NOMO-1 (cell line): ENCODE data around the gene HRG.
A peak's percentile ranks its signal among the peaks of the same experiment; 100 is the strongest.

Experiments used
- DNase-seq, 2 experiments: peaks; one replicate each; lab custom pipeline; 2025; ENCODE audit not compliant: unreplicated experiment in 2 of 2; lab: John Stamatoyannopoulos, UW

The HRG gene

DNA sequence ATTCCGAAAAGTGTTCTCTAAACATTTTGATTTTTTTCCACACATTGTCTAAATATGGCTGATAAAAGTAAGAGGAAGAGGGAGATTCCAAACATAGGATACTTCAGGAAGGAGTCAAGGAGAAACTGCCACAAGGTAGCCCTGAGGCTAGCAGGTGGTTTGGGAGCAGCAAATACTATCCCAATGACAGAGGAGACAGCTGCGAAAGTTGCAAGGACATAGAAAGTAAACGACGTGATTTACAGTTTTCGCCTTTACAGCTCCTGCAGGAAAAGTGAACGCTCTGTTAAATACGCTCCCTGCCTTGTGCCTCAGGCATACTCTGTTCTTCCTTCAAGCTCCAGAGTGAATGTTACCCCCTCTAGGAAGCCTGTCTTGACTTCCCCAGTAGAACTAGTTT, 29.3 kb upstream of the HRG start:
- no peak for DNase-seq

DNA sequence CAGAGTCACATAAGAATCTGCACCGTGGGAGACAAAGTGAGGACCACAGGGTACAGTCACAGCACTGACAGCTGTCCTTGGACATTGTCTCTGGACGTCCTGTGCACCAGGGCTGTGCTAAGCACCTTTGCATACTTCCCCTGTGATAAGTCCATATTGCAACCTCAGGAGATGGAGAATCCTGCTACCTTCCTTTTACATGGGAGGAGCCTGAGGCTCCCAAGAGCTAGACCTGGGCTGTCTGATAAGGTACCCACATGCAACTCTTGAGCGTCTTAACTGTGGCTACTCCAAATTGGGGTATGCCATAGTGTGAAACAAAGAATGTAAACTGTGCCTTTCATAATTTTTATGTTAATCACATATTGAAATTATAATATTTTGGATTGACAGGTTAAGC, 28.1 kb upstream of the HRG start:
- DNase-seq = no peak

- DNase-seq = no peak
Measured at GRCh38 chr3:186638259-186638658, 27.6 kb upstream of the HRG start.

DNA sequence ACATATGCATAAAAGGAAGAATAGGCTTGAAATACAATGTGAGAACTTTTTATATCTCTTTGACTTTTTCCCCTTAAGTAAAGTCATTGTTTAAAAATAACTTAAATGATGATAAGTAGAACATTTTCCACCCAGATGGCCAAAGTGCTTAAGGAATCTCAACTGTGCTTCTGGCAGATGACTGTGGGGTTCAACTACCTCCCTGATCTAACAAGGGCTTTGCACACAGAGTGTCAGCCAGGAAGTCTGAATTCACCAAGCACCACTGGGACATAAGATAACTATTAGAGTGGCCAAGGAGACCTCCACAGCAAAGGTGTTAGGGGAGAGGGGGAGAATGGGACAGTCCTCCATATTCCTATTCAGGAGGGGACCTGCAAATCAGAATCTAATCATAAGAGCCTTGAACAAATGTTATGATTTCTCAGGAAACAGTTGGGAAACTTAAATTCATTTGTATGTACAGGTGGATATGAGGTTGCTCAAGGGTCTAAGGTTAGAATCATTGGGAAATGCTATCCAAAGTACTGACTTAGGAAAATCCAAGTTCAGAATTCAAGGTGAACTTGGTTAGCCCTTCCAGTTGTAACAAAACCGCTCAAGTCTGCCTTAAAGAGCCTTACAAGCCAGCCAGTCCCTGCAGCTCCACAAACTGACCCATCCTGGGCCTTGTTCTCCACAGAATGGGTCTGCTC, 25.9 kb upstream of the HRG start, which contains the start of gene FETUB:
Gene FETUB, plus strand, starts transcription at position 622 of the 695 bp plus-strand sequence. Its CDS starts 62 bp downstream, at position 684.
- DNase-seq = no peak

DNA sequence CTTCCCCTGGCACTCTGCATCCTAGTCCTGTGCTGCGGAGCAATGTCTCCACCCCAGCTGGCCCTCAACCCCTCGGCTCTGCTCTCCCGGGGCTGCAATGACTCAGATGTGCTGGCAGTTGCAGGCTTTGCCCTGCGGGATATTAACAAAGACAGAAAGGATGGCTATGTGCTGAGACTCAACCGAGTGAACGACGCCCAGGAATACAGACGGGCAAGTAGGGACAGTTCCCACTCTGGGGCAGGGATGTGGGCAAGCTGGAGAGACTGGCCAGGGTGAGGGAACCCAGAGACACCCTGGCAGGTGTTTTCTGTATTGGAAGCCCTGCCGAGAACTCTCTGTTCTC, 25.4 kb upstream of the HRG start:
- no peak for DNase-seq

GRCh38 chr3:186640929-186641328, 24.9 kb upstream of the HRG start:
- no peak for DNase-seq

GRCh38 chr3:186642014-186642413, 23.8 kb upstream of the HRG start:
- DNase-seq = no peak

DNA sequence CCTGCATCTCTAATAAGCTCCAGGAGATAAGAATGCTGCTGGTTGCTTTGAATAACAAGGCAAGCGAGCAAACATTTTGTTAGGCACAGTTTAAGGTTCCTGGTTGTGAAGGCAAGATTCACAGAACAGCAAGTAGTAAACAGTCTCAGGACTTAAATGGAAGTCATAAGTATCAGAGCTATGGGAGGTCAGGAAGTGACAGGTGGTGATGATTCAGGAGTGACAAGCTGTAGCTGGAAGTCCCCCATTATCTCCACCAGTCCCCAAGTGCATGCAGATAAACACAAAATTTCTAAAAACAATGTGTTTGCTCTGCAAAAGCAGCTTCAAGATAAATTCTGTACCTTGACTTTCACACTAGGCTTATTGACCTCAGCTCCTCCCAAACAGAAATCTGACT, 22.3 kb upstream of the HRG start:
- DNase-seq = no peak

GRCh38 chr3:186644683-186645082, 21.1 kb upstream of the HRG start:
- DNase-seq = no peak

DNA sequence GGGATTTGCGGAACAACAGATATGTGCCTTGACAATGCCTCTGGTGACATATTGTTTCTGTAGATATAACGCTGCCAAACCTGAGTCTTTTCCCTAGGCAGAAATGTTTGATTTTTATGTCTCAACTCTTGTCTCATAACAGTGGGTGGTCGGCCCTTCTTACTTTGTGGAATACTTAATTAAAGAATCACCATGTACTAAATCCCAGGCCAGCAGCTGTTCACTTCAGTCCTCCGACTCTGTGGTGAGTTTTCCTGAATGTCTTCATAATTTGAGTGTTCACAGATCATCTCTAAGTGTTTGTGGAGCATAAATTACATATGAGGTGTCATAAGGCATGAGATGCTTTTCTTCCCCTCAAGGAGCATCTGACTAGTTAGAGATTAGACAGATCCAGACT, 19.7 kb upstream of the HRG start:
- DNase-seq = no peak

DNA sequence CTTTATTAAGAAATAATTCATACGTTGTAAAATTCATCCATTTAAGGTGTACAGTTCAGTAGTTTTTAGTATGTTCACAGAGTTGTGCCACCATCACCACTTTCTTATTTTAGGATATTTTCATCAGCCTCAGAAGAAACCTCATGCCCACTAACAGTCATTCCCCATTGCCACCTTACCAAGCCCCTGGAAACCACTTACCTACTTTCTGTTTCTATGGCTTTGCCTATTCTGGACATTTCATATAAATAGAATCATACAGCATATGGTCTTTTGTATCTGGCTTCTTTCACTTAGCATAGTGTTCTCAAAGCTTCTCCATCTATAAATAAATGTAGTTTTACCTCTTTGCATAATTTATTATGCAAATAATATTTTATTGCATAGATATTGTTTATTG, 19.0 kb upstream of the HRG start:
- no peak for DNase-seq

- no peak for DNase-seq
Measured at GRCh38 chr3:186648851-186649250, 17.0 kb upstream of the HRG start.

- DNase-seq = no peak
Measured at GRCh38 chr3:186651678-186652215, 14.1 kb upstream of the HRG start.

DNA sequence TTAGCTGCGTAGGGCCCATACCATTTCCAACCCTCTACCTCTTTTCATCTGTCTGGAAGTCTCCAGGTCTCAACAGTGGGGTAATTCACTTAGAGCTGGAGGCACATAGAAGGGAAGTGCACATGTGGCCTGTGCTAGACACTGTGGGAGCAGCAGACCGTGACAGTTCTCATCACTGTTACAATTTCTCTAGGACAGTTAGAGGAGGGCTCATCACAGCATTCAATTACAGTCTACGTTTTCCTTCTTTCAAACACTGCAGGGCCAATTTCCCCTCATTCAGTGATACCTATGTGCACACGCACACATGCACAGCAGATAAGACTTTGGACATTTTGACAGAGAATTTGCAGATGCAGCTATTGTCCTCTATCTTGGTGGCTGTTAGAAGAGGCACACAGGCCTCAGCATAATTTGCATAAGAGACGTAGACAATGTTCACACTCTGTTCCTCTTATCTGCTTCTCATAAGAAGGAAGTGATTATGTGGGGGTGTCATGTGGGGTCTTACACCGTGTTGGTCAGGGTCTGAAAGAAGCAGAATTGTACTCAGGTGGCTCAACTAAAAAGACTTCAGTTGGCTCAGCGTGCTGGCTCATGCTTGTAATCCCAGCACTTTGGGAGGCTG, 12.6 kb upstream of the HRG start:
- DNase-seq = no peak

DNA sequence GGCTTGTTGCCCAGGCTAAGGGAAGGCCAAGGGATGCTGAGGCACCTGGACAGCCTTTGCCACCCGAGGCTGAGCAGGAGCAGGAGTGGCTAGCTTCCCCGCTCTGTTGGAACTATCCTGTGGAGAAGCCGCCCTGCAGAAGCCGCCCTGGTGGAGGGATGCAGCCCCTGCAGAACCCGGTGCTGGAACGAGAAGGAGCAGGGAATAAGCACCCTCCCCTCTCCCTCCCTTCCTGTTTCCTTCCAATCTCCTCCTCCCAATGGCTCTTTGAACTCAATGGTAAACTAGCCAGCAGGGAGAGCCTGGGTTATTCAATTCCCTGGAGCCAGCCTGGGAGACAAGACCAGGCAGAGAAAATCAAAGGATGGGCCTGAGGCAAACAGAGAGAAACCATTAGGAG, 11.8 kb upstream of the HRG start:
- no peak for DNase-seq

DNA sequence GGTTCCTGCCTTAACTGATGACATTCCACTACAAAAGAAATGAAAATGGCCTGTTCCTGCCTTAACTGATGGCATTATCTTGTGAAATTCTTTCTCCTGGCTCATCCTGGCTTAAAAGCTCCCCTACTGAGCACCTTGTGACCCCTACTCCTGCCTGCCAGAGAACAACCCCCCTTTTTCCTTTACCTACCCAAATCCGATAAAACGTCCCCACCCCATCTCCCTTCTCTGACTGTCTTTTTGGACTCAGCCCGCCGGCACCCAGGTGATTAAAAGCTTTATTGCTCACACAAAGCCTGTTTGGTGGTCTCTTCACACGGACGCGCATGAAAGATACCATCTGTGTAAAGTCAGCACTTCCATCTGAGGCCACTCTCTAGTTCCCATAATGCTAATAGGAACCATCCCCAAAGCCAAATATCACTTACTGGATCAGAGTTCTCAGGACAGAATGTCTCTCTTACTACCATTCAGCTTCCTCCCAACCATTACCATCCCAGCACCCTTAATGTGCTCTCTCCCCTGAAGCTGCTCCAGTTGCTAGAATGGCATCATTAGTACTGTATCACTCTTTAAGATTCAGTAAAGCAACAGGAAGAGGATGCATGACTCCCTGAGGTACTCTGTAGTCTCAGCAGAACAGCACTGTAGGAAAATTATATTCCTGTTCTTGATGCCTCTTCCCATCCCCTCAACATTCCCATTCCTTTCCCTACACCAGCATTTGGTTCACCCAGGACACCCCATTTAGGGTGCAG, 2.3 kb upstream of the HRG start:
- no peak for DNase-seq

GRCh38 chr3:186664119-186664495, 1.7 kb upstream of the HRG start:
- DNase-seq = no peak

GRCh38 chr3:186664506-186664905, 1.3 kb upstream of the HRG start:
- no peak for DNase-seq

DNA sequence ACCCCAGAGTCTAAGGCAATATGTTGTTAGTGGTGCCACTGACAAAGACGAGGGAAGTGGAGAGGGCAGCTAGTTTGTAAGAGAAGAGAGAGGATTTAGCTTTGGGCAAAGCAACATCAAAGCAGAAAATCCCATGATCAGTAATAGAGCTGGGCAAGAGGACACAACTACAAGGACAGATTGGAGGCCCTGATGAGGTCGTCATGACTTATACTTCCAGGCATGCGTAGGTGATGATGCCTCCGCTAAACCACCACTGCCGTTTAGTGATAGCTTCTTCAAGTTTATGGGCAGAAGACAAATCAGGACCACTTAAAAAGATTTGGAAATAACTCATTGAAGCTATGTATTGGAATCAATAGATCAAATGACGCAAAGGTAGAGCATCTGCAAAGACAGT, 2.6 kb downstream of the HRG start:
- no peak for DNase-seq

GRCh38 chr3:186669378-186670084, 3.7 kb downstream of the HRG start:
- DNase-seq = no peak

DNA sequence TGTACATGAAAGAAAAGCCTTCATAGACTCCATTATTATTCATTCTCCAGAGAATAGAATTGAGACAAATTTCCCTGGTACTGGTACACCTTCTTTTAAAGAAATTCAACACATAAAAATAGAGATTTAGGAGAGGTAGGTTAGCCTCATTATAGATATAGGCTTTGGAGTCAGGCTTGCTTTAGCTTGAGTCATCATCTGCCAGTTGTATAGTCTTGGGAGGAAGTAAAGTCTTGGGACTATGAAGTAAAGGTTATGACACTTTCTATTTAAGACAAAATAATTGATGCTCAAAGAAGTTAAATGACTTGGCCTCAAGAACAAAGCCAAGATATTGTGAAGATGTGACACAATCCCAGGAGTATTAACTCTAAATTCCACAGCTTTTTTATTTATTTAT, 4.3 kb downstream of the HRG start:
- peak in 1 of 2 experiments; percentile 27 for DNase-seq
